Sigmoid colon (tissue), 7 donors: ENCODE data around the gene NODAL. TPM values are rescaled to one million over a fixed set of nuclear protein-coding genes. Genes with fewer than 3 reads are reported as not detected.

Experiments used
- DNase-seq: peaks from one replicate; pipeline ENCODE4 v3.0.0-alpha.2; 2019
- H3K27ac ChIP-seq, 4 donors: fragments of 200-600 bp; sonication (generic); one replicate each; pipeline ENCODE4 v1.5.1; 2016 to 2019; ENCODE audit warnings: mild to moderate bottlenecking in 1 of 4
- H3K27me3 ChIP-seq, 3 donors: fragments of 200-600 bp; sonication (generic); one replicate each; pipeline ENCODE4 v1.5.1; 2019; ENCODE audit warnings: mild to moderate bottlenecking in 1 of 3
- H3K36me3 ChIP-seq, 4 donors: fragments of 200-600 bp; sonication (generic); one replicate each; pipeline ENCODE4 v1.5.1; 2016 to 2019
- H3K4me1 ChIP-seq, 4 donors: fragments of 200-600 bp; sonication (generic); one replicate each; pipeline ENCODE4 v1.5.1; 2017 to 2019
- H3K4me3 ChIP-seq, 4 donors: fragments of 200-600 bp; sonication (generic); one replicate each; pipeline ENCODE4 v1.5.1; 2017 to 2019; ENCODE audit warnings: mild to moderate bottlenecking in 2 of 4, moderate library complexity in 1 of 4
- H3K9me3 ChIP-seq, 4 donors: fragments of 200-600 bp in 3 of 4; sonication (generic) in 3 of 4; one replicate each; pipeline versions ENCODE4 v1.5.1 to v1.6.1; 2013 to 2019
- EP300 ChIP-seq, 4 donors: sonication (generic); formaldehyde crosslinking; IDR thresholded peaks; one replicate each; pipeline ENCODE4 v1.6.1; 2017; ENCODE audit warnings: antibody characterized with exemption in 4 of 4
- POLR2A ChIP-seq, 2 donors: fragments of 450-650 bp; IDR thresholded peaks; one replicate each; pipeline ENCODE4 v1.6.1; 2016; ENCODE audit warnings: antibody characterized with exemption in 2 of 2, mild to moderate bottlenecking in 2 of 2, moderate library complexity in 2 of 2
- POLR2AphosphoS5 ChIP-seq, 4 donors: sonication (generic); formaldehyde crosslinking; IDR thresholded peaks; one replicate each; pipeline ENCODE4 v1.6.1; 2017; ENCODE audit warnings: antibody characterized with exemption in 4 of 4
- WGBS, 2 donors: extraction: QIAGEN DNeasy Blood & Tissue Kit; methylation state at CpG; one replicate each; pipeline ENCODE4 v1.1.7; 2013; 5-methylcytosine and 5-hydroxymethylcytosine counted together
- intact Hi-C: fragments of 100-400 bp; cut with DNase I; formaldehyde crosslinking; loops from one replicate; pipeline ENCODE4 v1.15.1; 2023
- polyA plus RNA-seq, 3 donors: library from polyadenylated mRNA; stranded (reverse); fragments of 200-250 nt; gene quantifications; one replicate each; pipeline ENCODE4 v1.2.3, GENCODE V29; 2013
- total RNA-seq, 4 donors: library from RNA; depleted of rRNA; stranded (reverse); fragments of >200 nt; gene quantifications; one replicate each; pipeline ENCODE4 v1.1.0, GENCODE V29; 2016
- TF ChIP-seq, protein P1 (sequence below), 4 experiments: fragments of 450-650 bp in 3 of 4; fragments of 200-600 bp in 1 of 4; IDR thresholded peaks; one replicate each; pipeline ENCODE4 v1.5.1; 2016 to 2019; ENCODE audit warnings: antibody characterized with exemption in 4 of 4, mild to moderate bottlenecking in 3 of 4, moderate library complexity in 2 of 4
- donor health status: healthy with polysubstance abuse.
- donor health status: Bipolar disorder and iron deficiency.
- donor health status: healthy.

Gene NODAL
- total and polyA plus RNA-seq, 7 donors: not detected

DNA sequence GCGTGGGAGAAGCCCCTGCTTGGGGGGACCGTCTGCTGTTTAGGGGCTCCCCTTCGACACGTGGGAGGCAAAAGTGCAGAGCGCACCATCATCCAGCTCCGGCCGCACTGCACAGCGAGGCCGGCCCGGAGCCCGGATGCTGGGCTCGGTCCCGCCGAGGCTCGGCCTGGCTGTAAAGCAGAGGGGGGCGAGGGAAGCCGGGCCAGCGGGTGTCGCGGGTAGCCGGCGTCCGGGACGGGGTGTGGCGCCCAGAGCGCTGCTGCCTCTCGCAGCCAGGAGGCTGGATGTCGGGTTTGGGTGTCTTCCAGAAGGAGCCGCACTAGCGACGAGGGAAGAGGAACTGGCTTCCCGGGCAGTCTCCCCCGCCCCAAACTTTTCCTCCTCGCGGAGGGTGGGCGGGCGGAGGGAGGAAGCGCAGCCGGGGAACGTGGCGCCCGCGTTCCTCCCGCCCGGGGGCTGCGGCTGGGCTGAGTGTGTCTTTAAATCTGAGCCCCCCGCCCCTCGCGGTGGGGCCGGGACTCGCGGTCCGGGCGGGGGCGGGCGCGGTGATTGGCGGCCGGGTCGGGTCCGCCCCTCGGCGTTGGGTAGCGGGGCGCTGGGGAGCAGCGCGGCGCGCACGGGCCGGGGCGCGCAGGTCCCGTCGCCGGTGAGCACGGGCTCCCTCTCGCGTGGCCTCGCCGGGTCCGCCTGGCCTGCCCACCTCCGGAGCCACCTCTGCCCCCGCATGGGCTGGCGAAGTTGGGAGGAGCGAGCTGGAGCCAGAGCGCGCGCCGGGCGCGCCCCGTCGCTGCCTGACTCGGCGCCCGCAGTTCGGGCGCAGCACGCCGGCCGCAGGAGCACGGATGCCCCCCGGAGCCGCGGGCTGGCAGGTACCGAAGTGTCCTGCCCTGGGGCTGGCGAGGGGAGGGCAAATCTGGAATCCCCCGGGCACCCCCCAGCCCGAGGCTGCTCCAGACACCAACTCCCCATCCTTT lies 37.0 kb upstream of the NODAL start, which contains the start of gene PALD1:
Gene PALD1 (plus strand): TSS at position 577 of the 974 bp plus-strand sequence. CDS start 47,185 bp downstream, outside the sequence.
- Histone ChIP-seq H3K27me3 (no peaks in the 10 kb centered on the region), H3K4me3 (peak within 1 kb of the TSS; percentile 57 to 81 (median 75)), H3K36me3 (no peaks in the 10 kb centered on the region), H3K9me3 (no peaks in the 10 kb centered on the region), H3K4me1 (peaks cover 0 to 61% (median 54%) of the 10 kb centered on the region in 4 donors), H3K27ac (peak within 1 kb of the TSS; percentile 77 to 90 (median 81))
- 1 to 2% methylated on average over 110 of the region's 110 CpGs for WGBS, 2 donors
- peak; percentile 91 for DNase-seq
- TF ChIP-seq, protein P1, sequence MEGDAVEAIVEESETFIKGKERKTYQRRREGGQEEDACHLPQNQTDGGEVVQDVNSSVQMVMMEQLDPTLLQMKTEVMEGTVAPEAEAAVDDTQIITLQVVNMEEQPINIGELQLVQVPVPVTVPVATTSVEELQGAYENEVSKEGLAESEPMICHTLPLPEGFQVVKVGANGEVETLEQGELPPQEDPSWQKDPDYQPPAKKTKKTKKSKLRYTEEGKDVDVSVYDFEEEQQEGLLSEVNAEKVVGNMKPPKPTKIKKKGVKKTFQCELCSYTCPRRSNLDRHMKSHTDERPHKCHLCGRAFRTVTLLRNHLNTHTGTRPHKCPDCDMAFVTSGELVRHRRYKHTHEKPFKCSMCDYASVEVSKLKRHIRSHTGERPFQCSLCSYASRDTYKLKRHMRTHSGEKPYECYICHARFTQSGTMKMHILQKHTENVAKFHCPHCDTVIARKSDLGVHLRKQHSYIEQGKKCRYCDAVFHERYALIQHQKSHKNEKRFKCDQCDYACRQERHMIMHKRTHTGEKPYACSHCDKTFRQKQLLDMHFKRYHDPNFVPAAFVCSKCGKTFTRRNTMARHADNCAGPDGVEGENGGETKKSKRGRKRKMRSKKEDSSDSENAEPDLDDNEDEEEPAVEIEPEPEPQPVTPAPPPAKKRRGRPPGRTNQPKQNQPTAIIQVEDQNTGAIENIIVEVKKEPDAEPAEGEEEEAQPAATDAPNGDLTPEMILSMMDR (IDR thresholded peaks at IDR 0.05): peak; percentile 22 to 44 (median 24)
- no peak for TF ChIP-seq EP300 (IDR thresholded peaks at IDR 0.05)
- TF ChIP-seq POLR2A (IDR thresholded peaks at IDR 0.05): peak in 1 of 2 donors; percentile 20
- TF ChIP-seq POLR2AphosphoS5 (IDR thresholded peaks at IDR 0.05): peak in 2 of 4 donors; percentile 18 to 65
- intact Hi-C loops: loop anchor here (2.0 kb wide), 1 partner anchor 30 kb away; no protein-coding TSS in a partner anchor

- H3K4me3 ChIP-seq: peak overlapping the region; percentile 57 to 81 (median 75)
- no peaks in the 10 kb centered on the region for H3K27me3 ChIP-seq
- WGBS, 2 donors: 8 to 9% methylated on average over 27 of the region's 27 CpGs
- H3K4me1 ChIP-seq: peaks cover 0 to 53% (median 46%) of the 10 kb centered on the region in 4 donors
- peak overlapping the region; percentile 77 to 90 (median 81) for H3K27ac ChIP-seq
- no peak for TF ChIP-seq POLR2A (IDR thresholded peaks at IDR 0.05)
- TF ChIP-seq POLR2AphosphoS5 (IDR thresholded peaks at IDR 0.05): peak in 1 of 4 donors; percentile 53
- DNase-seq: no peak
- intact Hi-C loops: loop anchor here (2.0 kb wide), 1 partner anchor 31 kb away; no protein-coding TSS in a partner anchor
- no peaks in the 10 kb centered on the region for H3K36me3 ChIP-seq
- no peaks in the 10 kb centered on the region for H3K9me3 ChIP-seq
These were observed 36.2 kb upstream of the NODAL start for GRCh38 chr10:70477661-70478162.

DNA sequence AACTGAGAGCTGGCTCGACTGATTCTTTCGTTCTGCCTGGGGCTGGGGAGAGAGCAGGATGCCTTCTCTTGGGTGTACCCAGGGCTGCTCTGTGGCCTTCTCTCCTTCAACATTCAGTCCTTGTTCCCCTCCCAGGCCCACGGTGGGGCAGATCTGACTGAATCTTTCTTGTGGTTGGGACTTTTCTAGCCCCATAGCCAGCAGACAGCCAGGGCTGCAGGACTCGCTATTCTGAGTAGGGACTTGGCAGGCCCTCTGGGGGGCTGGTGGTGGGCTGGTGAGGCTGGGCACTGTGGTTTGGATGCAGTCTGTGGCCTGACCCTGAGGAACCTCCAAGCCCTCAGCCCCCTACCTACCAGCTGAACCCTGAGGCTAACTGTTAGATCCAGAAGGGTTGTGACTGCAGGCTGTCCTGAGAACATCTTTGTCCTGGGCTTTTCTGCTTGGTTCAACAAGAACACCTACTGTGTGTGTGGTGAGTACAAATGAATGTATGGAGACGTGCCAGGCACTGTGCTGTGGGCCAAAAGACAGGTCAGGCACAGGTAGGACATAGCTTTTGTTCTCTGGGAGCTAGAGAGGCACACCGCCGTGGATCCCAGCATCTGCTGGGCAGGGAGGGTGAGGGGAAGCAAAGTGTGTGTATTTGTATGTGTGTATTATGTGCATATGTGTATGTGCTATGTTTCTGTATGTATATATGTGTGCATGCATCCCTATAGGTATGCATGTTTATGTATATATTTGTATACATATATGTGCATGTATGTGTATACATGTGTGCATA lies 35.0 kb upstream of the NODAL start:
- intact Hi-C loops: no loop called here
- TF ChIP-seq POLR2AphosphoS5 (IDR thresholded peaks at IDR 0.05) (no peak), EP300 (IDR thresholded peaks at IDR 0.05) (no peak)
- TF ChIP-seq, protein P1 (IDR thresholded peaks at IDR 0.05): no peak

DNA sequence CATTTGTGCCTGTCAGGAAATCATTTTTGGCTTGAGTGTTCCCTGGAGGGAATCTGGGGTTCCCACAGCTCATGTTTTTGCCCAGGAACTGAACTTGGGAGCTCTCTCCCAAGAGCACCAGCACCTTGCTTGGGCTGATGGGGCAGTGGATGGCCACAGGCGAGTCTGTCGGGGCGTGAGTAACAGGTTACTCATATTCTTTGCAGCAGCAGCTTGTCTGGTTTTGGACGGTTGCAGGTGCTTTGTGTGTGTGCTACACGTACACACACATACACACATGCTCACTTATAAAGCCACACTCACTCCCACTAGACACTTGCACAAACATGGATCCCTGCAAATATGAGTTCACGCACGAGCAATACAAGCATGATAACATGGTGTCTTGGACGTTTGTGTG lies 34.2 kb upstream of the NODAL start:
- Histone ChIP-seq H3K4me3 (no peak overlapping the region), H3K4me1 (peaks cover 0 to 33% (median 26%) of the 10 kb centered on the region in 4 donors), H3K27ac (no peak overlapping the region), H3K9me3 (no peaks in the 10 kb centered on the region), H3K27me3 (no peaks in the 10 kb centered on the region), H3K36me3 (no peaks in the 10 kb centered on the region)
- 77 to 88% methylated on average over 8 of the region's 8 CpGs for WGBS, 2 donors
- no peak for TF ChIP-seq POLR2AphosphoS5 (IDR thresholded peaks at IDR 0.05)
- no peak for DNase-seq
- intact Hi-C loops: no loop called here

More for the DNA sequence above, 35.0 kb upstream of the NODAL start:
- H3K9me3 ChIP-seq: no peaks in the 10 kb centered on the region
- H3K4me1 ChIP-seq: peaks cover 0 to 40% (median 34%) of the 10 kb centered on the region in 4 donors
- H3K27me3 ChIP-seq: no peaks in the 10 kb centered on the region
- no peak overlapping the region for H3K27ac ChIP-seq
- DNase-seq: no peak
- 63 to 72% methylated on average over 7 of the region's 7 CpGs for WGBS, 2 donors
- no peaks in the 10 kb centered on the region for H3K36me3 ChIP-seq
- no peak overlapping the region for H3K4me3 ChIP-seq

DNA sequence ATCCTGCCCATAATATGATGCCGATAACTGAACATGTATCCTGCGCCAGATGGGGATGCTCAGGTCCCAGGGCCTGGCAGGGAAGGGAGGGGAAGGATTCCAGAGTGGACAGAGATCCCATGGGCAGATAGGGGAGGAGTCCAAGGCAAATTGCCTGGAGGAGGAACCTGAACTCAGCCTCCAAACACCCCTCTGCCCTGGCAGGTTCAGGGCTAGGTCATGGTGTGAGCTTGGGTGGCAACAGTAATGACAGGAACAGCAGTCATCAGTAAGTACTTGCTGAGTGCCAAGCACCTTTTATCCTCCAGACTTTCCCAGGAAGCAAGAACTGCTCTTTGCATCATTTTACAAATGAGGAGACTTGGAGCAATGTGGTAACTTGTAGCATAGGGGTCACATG lies 33.3 kb upstream of the NODAL start:
- Histone ChIP-seq H3K36me3 (no peaks in the 10 kb centered on the region), H3K27me3 (no peaks in the 10 kb centered on the region), H3K4me1 (peaks cover 0 to 24% (median 18%) of the 10 kb centered on the region in 4 donors), H3K27ac (no peak overlapping the region), H3K4me3 (no peak overlapping the region), H3K9me3 (no peaks in the 10 kb centered on the region)
- 93 to 94% methylated on average over 2 of the region's 2 CpGs for WGBS, 2 donors
- intact Hi-C loops: no loop called here
- no peak for DNase-seq
- no peak for TF ChIP-seq POLR2AphosphoS5 (IDR thresholded peaks at IDR 0.05)
- TF ChIP-seq, protein P1 (IDR thresholded peaks at IDR 0.05): no peak
- no peak for TF ChIP-seq EP300 (IDR thresholded peaks at IDR 0.05)
- no peak for TF ChIP-seq POLR2A (IDR thresholded peaks at IDR 0.05)
